Caco-2 (cell line): ENCODE measurements around the gene SLC25A1. TPM values are rescaled to one million over a fixed set of nuclear protein-coding genes. Genes with fewer than 3 reads are reported as not detected.

ENCODE experiments used
- BruUV-seq: library from RNA; stranded (reverse); fragments of 400-500 nt; replicated peaks from 2 replicates; lab custom pipeline; 2021; lab: Mats Ljungman, UMichigan
- CTCF ChIA-PET: fragments of 300-600 bp; sonication (Branson Sonifier 250); formaldehyde crosslinking; loops from one replicate; lab custom pipeline; 2022; ENCODE audit warnings: antibody characterized with exemption; lab: Charles Lee
- POLR2A ChIA-PET: fragments of 300-600 bp; sonication (Branson Sonifier 250); formaldehyde crosslinking; loops from one replicate; lab custom pipeline; 2022; ENCODE audit warnings: antibody characterized with exemption; lab: Charles Lee
- DNase-seq, 2 experiments: peaks; one replicate each; pipeline versions ENCODE4 v3.0.0 to v3.0.0-alpha.2; 2020 to 2022
- H3K27me3 ChIP-seq: replicated peaks from 2 replicates; pipeline ENCODE4 v1.6.0; 2011; ENCODE audit warnings: low read length; ENCODE audit not compliant: control insufficient read depth, insufficient read depth
- H3K36me3 ChIP-seq: 2 replicates; pipeline ENCODE4 v1.5.1; 2011; ENCODE audit warnings: low read length; ENCODE audit not compliant: control insufficient read depth, insufficient read depth
- H3K4me1 ChIP-seq: fragments of 250-450 bp; sonication (Bioruptor Pico); 2 replicates; pipeline ENCODE4 v1.5.1; 2020; ENCODE audit warnings: mild to moderate bottlenecking
- H3K4me3 ChIP-seq: 2 replicates; pipeline ENCODE4 v1.5.1; 2011; ENCODE audit warnings: low read depth, mild to moderate bottlenecking, control low read depth, low read length
- H3K9me3 ChIP-seq: fragments of 250-450 bp; sonication (Bioruptor Pico); 2 replicates; pipeline ENCODE4 v1.5.1; 2020; ENCODE audit warnings: mild to moderate bottlenecking, moderate library complexity
- H3K27ac Mint-ChIP-seq: one replicate; pipeline ENCODE4 v1.8.0; 2022; ENCODE audit warnings: mixed read lengths; ENCODE audit not compliant: unreplicated experiment
- H3K27me3 Mint-ChIP-seq: one replicate; pipeline ENCODE4 v1.8.0; 2022; ENCODE audit warnings: mixed read lengths; ENCODE audit not compliant: insufficient read depth, unreplicated experiment
- H3K36me3 Mint-ChIP-seq: one replicate; pipeline ENCODE4 v1.8.0; 2022; ENCODE audit warnings: mild to moderate bottlenecking, mixed read lengths; ENCODE audit not compliant: insufficient read depth, unreplicated experiment
- H3K4me1 Mint-ChIP-seq: one replicate; pipeline ENCODE4 v1.8.0; 2022; ENCODE audit warnings: low read depth, mixed read lengths; ENCODE audit not compliant: unreplicated experiment
- H3K4me3 Mint-ChIP-seq: one replicate; pipeline ENCODE4 v1.8.0; 2022; ENCODE audit warnings: mild to moderate bottlenecking, moderate library complexity, mixed read lengths; ENCODE audit not compliant: unreplicated experiment
- H3K9me3 Mint-ChIP-seq: one replicate; pipeline ENCODE4 v1.8.0; 2022; ENCODE audit warnings: mixed read lengths; ENCODE audit not compliant: unreplicated experiment
- intact Hi-C: fragments of 100-400 bp; cut with micrococcal nuclease; formaldehyde crosslinking; loops from one replicate; pipeline ENCODE4 v1.10.0; 2022; ENCODE audit not compliant: unreplicated experiment
- total RNA-seq: library from RNA; stranded (reverse); gene quantifications from 2 replicates; pipeline ENCODE4 v1.2.3, GENCODE V29; 2022
- TF ChIP-seq, protein P1 (sequence below), 2 experiments: fragments of 200-600 bp in 1 of 2; IDR thresholded peaks; 1 replicate in 1 of 2; 2 replicates in 1 of 2; pipeline versions ENCODE4 v1.5.1 to v1.8.0; 2011 to 2022; ENCODE audit warnings: antibody characterized with exemption in 1 of 2, control low read depth in 1 of 2, inconsistent platforms in 1 of 2, low read depth in 1 of 2, low read length in 1 of 2, mild to moderate bottlenecking in 1 of 2, moderate library complexity in 1 of 2; ENCODE audit not compliant: insufficient read depth in 1 of 2, severe bottlenecking in 1 of 2, unreplicated experiment in 1 of 2

SLC25A1 gene
- total RNA-seq, 1 experiment from 2014 or later: 155 TPM

GRCh38 chr22:19201869-19202798 is 23.6 kb upstream of the SLC25A1 start:
- Mint-ChIP-seq H3K36me3 (peaks cover 7% of the 10 kb centered on the region), H3K27me3 (no peaks in the 10 kb centered on the region), H3K4me1 (no peaks in the 10 kb centered on the region), H3K27ac (no peak overlapping the region), H3K4me3 (no peak overlapping the region), H3K9me3 (no peaks in the 10 kb centered on the region)
- DNase-seq: no peak
- TF ChIP-seq, protein P1, sequence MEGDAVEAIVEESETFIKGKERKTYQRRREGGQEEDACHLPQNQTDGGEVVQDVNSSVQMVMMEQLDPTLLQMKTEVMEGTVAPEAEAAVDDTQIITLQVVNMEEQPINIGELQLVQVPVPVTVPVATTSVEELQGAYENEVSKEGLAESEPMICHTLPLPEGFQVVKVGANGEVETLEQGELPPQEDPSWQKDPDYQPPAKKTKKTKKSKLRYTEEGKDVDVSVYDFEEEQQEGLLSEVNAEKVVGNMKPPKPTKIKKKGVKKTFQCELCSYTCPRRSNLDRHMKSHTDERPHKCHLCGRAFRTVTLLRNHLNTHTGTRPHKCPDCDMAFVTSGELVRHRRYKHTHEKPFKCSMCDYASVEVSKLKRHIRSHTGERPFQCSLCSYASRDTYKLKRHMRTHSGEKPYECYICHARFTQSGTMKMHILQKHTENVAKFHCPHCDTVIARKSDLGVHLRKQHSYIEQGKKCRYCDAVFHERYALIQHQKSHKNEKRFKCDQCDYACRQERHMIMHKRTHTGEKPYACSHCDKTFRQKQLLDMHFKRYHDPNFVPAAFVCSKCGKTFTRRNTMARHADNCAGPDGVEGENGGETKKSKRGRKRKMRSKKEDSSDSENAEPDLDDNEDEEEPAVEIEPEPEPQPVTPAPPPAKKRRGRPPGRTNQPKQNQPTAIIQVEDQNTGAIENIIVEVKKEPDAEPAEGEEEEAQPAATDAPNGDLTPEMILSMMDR (IDR thresholded peaks at IDR 0.05; ENCODE audit: insufficient read depth in 1 of 2, low read depth in 1 of 2, low read length in 1 of 2, severe bottlenecking in 1 of 2, unreplicated experiment in 1 of 2): no peak
- Histone ChIP-seq H3K36me3 (no peaks in the 10 kb centered on the region), H3K27me3 (no peaks in the 10 kb centered on the region), H3K4me3 (no peak overlapping the region), H3K4me1 (no peaks in the 10 kb centered on the region), H3K9me3 (no peaks in the 10 kb centered on the region)
- CTCF ChIA-PET: interaction anchor here (0.6 kb wide), 1 partner anchor 1216 kb away, joined by 9 read pairs; no protein-coding TSS in a partner anchor
- BruUV-seq: no TSS peak
- POLR2A ChIA-PET: no interaction called here
- intact Hi-C loops: no loop called here

- no TSS peak for BruUV-seq
- DNase-seq: no peak
- H3K36me3 Mint-ChIP-seq: peaks cover 7% of the 10 kb centered on the region
- H3K27me3 Mint-ChIP-seq: no peaks in the 10 kb centered on the region
- no peaks in the 10 kb centered on the region for H3K9me3 Mint-ChIP-seq
- intact Hi-C loops: no loop called here
- Histone ChIP-seq H3K4me1 (no peaks in the 10 kb centered on the region), H3K27me3 (no peaks in the 10 kb centered on the region), H3K4me3 (no peak overlapping the region), H3K9me3 (no peaks in the 10 kb centered on the region), H3K36me3 (no peaks in the 10 kb centered on the region; the same call in 1 of the 2 replicates)
- ChIA-PET CTCF (interaction anchor here (0.6 kb wide), 1 partner anchor 1217 kb away, joined by 9 read pairs; no protein-coding TSS in a partner anchor), POLR2A (no interaction called here)
- no peak overlapping the region for H3K4me3 Mint-ChIP-seq
- TF ChIP-seq, protein P1 (IDR thresholded peaks at IDR 0.05; ENCODE audit: insufficient read depth in 1 of 2, low read depth in 1 of 2, low read length in 1 of 2, severe bottlenecking in 1 of 2, unreplicated experiment in 1 of 2): no peak
- no peaks in the 10 kb centered on the region for H3K4me1 Mint-ChIP-seq
- H3K27ac Mint-ChIP-seq: no peak overlapping the region
These were observed 22.8 kb upstream of the SLC25A1 start for GRCh38 chr22:19201130-19201868.

DNA sequence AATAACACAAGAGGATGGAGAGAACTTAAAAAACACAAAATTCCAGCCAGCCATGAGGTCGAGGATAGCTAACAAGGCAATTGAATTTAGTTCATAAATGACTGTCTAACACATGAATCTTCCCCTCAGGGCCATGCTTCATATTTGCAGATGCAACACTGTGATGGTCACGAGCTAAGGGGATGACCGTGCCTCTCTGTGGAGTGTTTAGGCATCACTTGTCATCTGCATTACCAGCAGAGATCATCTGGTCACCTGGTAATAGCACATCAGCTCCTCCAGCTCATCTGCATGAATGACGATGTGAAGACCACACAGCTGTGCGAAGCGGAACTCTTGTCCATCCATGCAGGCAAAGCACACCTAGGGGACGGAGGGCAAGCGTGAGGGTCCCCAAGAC is 20.9 kb upstream of the SLC25A1 start:
- H3K27me3 ChIP-seq: no peaks in the 10 kb centered on the region
- no TSS peak for BruUV-seq
- H3K4me1 Mint-ChIP-seq: no peaks in the 10 kb centered on the region
- no peaks in the 10 kb centered on the region; the same call in 1 of the 2 replicates for H3K36me3 ChIP-seq
- no peak overlapping the region for H3K4me3 ChIP-seq
- no peak for DNase-seq
- H3K4me1 ChIP-seq: no peaks in the 10 kb centered on the region
- no peak overlapping the region for H3K4me3 Mint-ChIP-seq
- ChIA-PET CTCF (no interaction called here), POLR2A (no interaction called here)
- intact Hi-C loops: no loop called here
- TF ChIP-seq, protein P1 (IDR thresholded peaks at IDR 0.05; ENCODE audit: insufficient read depth in 1 of 2, low read depth in 1 of 2, low read length in 1 of 2, severe bottlenecking in 1 of 2, unreplicated experiment in 1 of 2): no peak
- H3K27ac Mint-ChIP-seq: no peak overlapping the region
- H3K9me3 ChIP-seq: no peaks in the 10 kb centered on the region
- no peaks in the 10 kb centered on the region for H3K27me3 Mint-ChIP-seq
- H3K9me3 Mint-ChIP-seq: no peaks in the 10 kb centered on the region
- peaks cover 7% of the 10 kb centered on the region for H3K36me3 Mint-ChIP-seq
